ENCODE results near the gene ATF7IP2.

Gene ATF7IP2

GRCh38 chr16:10518479-10519041, 132.7 kb downstream of the ATF7IP2 start:
- no peak for DNase-seq

- no peak for DNase-seq
These were observed 133.4 kb downstream of the ATF7IP2 start for GRCh38 chr16:10519297-10519696.

- DNase-seq, result no peak
These were observed 134.3 kb downstream of the ATF7IP2 start for GRCh38 chr16:10519929-10520868.

GRCh38 chr16:10520869-10521578, 135.2 kb downstream of the ATF7IP2 start:
- DNase-seq, result no peak

- peak; percentile 83 for DNase-seq
These were observed 135.9 kb downstream of the ATF7IP2 start for GRCh38 chr16:10521681-10522274.

- no peak for DNase-seq
These were observed 137.1 kb downstream of the ATF7IP2 start for GRCh38 chr16:10522966-10523365.

- DNase-seq, result no peak
These were observed 139.5 kb downstream of the ATF7IP2 start for GRCh38 chr16:10525214-10525825.

GRCh38 chr16:10526962-10527361, 141.1 kb downstream of the ATF7IP2 start:
- no peak for DNase-seq

GRCh38 chr16:10528635-10529034, 142.8 kb downstream of the ATF7IP2 start:
- no peak for DNase-seq

GRCh38 chr16:10529895-10530669, 144.2 kb downstream of the ATF7IP2 start:
- DNase-seq, result no peak

GRCh38 chr16:10530685-10531084, 144.8 kb downstream of the ATF7IP2 start:
- DNase-seq, result no peak

GRCh38 chr16:10531582-10531981, 145.7 kb downstream of the ATF7IP2 start:
- no peak for DNase-seq
